HAP-1 (cell line): ENCODE data around the gene ENOX1.
"Not testable (repeated sequence)": the region's sequence is repeated elsewhere in the genome, so short reads cannot be mapped to it uniquely, and the experiment has no call there.

Source experiments
- DNase-seq, 2 experiments: peaks; one replicate each; pipeline ENCODE4 v3.0.0-alpha.2; 2016 to 2020; ENCODE audit warnings: low spot score in 2 of 2
- H3K27me3 ChIP-seq: fragments of 250-450 bp; sonication (Bioruptor Pico); 2 replicates; pipeline ENCODE4 v1.5.1; 2020; ENCODE audit warnings: low read depth, mild to moderate bottlenecking, moderate library complexity
- H3K36me3 ChIP-seq: fragments of 250-450 bp; sonication (Bioruptor Pico); replicated peaks from 2 replicates; pipeline ENCODE4 v1.5.1; 2020; ENCODE audit warnings: mild to moderate bottlenecking
- H3K4me1 ChIP-seq: fragments of 250-450 bp; sonication (Bioruptor Pico); 2 replicates; pipeline ENCODE4 v1.5.1; 2020; ENCODE audit warnings: mild to moderate bottlenecking
- H3K4me3 ChIP-seq: fragments of 250-450 bp; sonication (Bioruptor Pico); 2 replicates; pipeline ENCODE4 v1.5.1; 2020; ENCODE audit warnings: mild to moderate bottlenecking, moderate library complexity
- H3K9me3 ChIP-seq: fragments of 250-450 bp; sonication (Bioruptor Pico); 2 replicates; pipeline ENCODE4 v1.5.1; 2020; ENCODE audit warnings: mild to moderate bottlenecking, moderate library complexity
- in situ Hi-C: fragments of 300-500 bp; cut with MboI; formaldehyde crosslinking; loops from 3 replicates; pipeline ENCODE4 v1.14.3; 2020; ENCODE audit warnings: low sequenced_read_pairs, inconsistent platforms, mixed read lengths

ENOX1 gene

GRCh38 chr13:43200307-43200706 lies 586.5 kb downstream of the ENOX1 start:
- DNase-seq: no peak
- Histone ChIP-seq H3K27me3 (no peaks in the 10 kb centered on the region; the same call in 1 of the 2 replicates), H3K4me1 (no peaks in the 10 kb centered on the region), H3K4me3 (no peak overlapping the region), H3K9me3 (no peaks in the 10 kb centered on the region; the same call in 1 of the 2 replicates), H3K36me3 (no peaks in the 10 kb centered on the region)
- in situ Hi-C loops: no loop called here

GRCh38 chr13:43196750-43197370 lies 589.9 kb downstream of the ENOX1 start:
- H3K27me3 ChIP-seq: no peaks in the 10 kb centered on the region; the same call in 1 of the 2 replicates
- no peaks in the 10 kb centered on the region for H3K36me3 ChIP-seq
- DNase-seq: no peak
- in situ Hi-C loops: no loop called here
- no peak overlapping the region for H3K4me3 ChIP-seq
- no peaks in the 10 kb centered on the region for H3K9me3 ChIP-seq
- H3K4me1 ChIP-seq: no peaks in the 10 kb centered on the region

DNA sequence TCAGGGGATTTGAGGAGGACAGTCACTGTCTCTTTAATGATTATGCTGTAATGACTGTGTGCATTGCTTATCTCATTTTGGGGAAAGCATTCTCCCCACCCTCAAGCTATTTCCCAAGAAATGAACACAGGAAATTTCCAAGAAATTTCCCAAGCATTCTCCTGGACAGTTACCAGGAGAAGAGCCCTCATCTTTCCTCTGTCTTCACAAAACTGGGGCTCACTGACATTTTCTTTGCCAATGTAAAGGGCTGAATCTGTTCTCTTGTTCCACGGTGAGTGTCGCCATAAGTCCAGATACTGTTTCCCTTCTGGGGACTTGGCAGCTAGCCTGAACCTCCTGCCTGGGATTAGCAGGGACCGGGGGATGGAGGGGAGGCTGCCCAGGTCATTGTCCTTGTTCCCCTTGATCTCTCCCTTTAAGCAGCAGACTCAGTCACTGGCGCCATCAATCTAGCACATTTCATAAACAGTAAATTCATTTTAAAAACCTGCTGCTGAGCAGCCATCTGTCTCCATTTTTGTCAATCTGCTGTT lies 590.6 kb downstream of the ENOX1 start:
- no peak overlapping the region for H3K4me3 ChIP-seq
- no peaks in the 10 kb centered on the region; the same call in 1 of the 2 replicates for H3K27me3 ChIP-seq
- H3K9me3 ChIP-seq: no peaks in the 10 kb centered on the region
- no peaks in the 10 kb centered on the region for H3K4me1 ChIP-seq
- in situ Hi-C loops: no loop called here
- no peak for DNase-seq
- no peaks in the 10 kb centered on the region for H3K36me3 ChIP-seq

DNA sequence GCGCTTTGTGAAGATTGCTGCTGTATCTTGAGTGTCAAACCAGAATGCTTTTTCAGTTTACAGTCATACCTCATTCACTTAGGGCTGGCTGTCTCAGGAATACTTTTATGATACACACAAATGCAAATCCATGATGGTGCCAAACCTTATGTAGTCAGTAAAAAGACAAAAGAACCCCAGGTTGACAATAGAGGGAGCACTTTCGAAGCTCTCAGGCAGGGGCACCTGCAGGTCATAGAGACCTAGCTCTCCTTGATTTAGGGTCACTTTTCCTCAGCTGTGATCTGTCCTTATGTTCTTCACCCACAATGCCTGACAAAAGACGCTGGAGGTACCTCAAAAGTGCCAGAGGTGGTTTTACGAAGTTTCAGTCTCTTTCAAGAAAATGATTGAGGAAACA lies 591.2 kb downstream of the ENOX1 start:
- Histone ChIP-seq H3K36me3 (no peaks in the 10 kb centered on the region), H3K27me3 (no peaks in the 10 kb centered on the region; the same call in 1 of the 2 replicates), H3K9me3 (no peaks in the 10 kb centered on the region), H3K4me3 (no peak overlapping the region), H3K4me1 (no peaks in the 10 kb centered on the region)
- in situ Hi-C loops: no loop called here
- no peak for DNase-seq

DNA sequence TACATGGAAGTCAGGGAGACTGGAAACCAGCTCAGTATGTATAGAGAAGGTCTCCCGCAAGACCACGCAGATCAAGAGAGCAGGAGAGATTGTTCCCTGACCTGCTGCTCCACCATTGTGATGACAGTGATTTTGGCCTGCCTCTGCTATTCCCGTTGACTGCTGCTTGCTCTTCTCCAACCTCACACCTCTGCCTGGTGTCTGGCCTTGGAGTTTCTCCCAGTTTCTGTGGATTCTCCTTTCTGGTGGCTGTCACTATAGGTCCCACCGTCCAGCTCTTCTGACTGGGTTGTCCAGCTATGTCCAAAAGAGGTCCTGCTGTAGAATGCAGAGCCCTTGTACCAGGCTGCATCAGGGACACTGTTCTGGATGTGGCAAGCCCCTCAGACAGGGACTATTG lies 591.7 kb downstream of the ENOX1 start:
- in situ Hi-C loops: no loop called here
- H3K9me3 ChIP-seq: no peaks in the 10 kb centered on the region
- DNase-seq: no peak
- H3K4me3 ChIP-seq: no peak overlapping the region
- no peaks in the 10 kb centered on the region for H3K36me3 ChIP-seq
- no peaks in the 10 kb centered on the region for H3K4me1 ChIP-seq
- H3K27me3 ChIP-seq: no peaks in the 10 kb centered on the region; the same call in 1 of the 2 replicates

DNA sequence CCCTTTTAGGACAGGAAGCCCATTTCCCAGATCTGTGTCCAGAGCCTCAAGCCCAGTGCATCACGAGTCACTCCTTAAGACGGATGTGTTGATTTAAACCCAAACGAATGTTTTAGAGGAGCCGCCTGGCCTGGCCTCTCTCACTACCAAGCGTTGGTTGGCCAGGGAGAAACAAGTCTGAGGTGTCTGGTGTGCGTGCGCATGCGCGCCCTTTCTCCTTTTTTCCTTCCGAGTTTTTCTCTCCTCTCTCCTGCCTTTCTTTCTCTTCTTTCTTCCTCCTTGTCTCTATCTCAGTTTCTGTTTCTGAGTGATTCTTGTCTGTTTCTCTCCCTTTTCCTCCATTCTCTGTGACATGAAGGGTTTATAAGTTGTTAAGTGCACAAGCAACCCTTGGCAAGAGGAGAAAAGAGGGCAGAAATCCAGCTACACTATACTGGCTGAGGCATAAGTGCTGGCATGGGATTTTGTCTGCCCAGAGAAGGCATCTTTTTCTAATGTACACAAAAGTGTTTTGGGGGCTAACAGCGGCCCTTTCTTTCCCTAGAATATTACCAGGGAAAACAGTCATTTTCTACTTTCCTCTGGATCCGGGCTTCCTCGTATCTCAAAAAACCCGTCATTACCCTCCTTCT lies 592.9 kb downstream of the ENOX1 start:
- H3K27me3 ChIP-seq: no peaks in the 10 kb centered on the region
- no peaks in the 10 kb centered on the region for H3K4me1 ChIP-seq
- in situ Hi-C loops: no loop called here
- no peaks in the 10 kb centered on the region for H3K9me3 ChIP-seq
- H3K36me3 ChIP-seq: no peaks in the 10 kb centered on the region
- DNase-seq: no peak
- H3K4me3 ChIP-seq: no peak overlapping the region

- H3K27me3 ChIP-seq: no peaks in the 10 kb centered on the region
- H3K9me3 ChIP-seq: no peaks in the 10 kb centered on the region
- H3K4me1 ChIP-seq: no peaks in the 10 kb centered on the region
- no peak for DNase-seq
- in situ Hi-C loops: no loop called here
- H3K4me3 ChIP-seq: no peak overlapping the region
- H3K36me3 ChIP-seq: no peaks in the 10 kb centered on the region
Observed at GRCh38 chr13:43191546-43191945, 595.2 kb downstream of the ENOX1 start.

- in situ Hi-C loops: no loop called here
- no peak for DNase-seq
- Histone ChIP-seq H3K4me3 (no peak overlapping the region), H3K27me3 (no peaks in the 10 kb centered on the region), H3K36me3 (no peaks in the 10 kb centered on the region), H3K4me1 (no peaks in the 10 kb centered on the region), H3K9me3 (no peaks in the 10 kb centered on the region)
Observed at GRCh38 chr13:43185226-43185625, 601.5 kb downstream of the ENOX1 start.

GRCh38 chr13:43180837-43181236 lies 605.9 kb downstream of the ENOX1 start:
- in situ Hi-C loops: no loop called here
- peaks cover 6% of the 10 kb centered on the region; the same call in 1 of the 2 replicates for H3K4me1 ChIP-seq
- H3K4me3 ChIP-seq: no peak overlapping the region

DNA sequence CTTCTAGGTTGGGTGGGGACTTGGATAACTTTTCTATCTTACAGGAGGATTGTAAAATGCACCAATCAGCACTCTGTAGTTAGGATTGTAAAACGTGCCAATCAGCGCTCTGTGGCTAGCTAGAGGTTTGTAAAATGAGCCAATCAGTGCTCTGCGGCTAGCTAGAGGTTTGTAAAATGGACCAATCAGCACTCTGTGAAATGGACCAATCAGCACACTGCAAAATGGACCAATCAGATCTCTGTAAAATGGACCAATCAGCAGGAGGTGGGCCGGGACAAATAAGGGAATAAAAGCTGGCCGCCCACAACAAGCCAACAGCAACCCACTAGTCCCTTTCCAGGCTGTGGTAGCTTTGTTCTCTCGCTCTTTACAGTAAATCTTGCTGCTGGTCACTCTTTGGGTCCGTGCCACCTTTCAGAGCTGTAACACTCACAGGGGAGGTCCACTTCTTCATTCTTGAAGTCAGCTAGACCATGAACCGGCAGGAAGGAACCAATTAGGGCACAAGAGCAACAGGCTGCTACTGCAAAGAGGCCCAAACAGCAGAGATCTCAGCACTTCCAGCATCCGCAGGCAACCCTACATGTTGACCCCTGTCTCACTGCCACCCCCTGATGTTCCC lies 606.6 kb downstream of the ENOX1 start:
- H3K4me3 ChIP-seq: no peak overlapping the region
- H3K4me1 ChIP-seq: peaks cover 6% of the 10 kb centered on the region; the same call in 1 of the 2 replicates
- in situ Hi-C loops: no loop called here
- DNase-seq: no peak
- H3K27me3 ChIP-seq: no peaks in the 10 kb centered on the region
- no peaks in the 10 kb centered on the region for H3K36me3 ChIP-seq
- H3K9me3 ChIP-seq: no peaks in the 10 kb centered on the region

More at GRCh38 chr13:43180837-43181236, 605.9 kb downstream of the ENOX1 start:
- no peaks in the 10 kb centered on the region for H3K36me3 ChIP-seq
- H3K9me3 ChIP-seq: no peaks in the 10 kb centered on the region
- no peaks in the 10 kb centered on the region for H3K27me3 ChIP-seq
- no peak for DNase-seq

GRCh38 chr13:43171489-43171888 lies 615.3 kb downstream of the ENOX1 start:
- in situ Hi-C loops: no loop called here

GRCh38 chr13:43170506-43170905 lies 616.3 kb downstream of the ENOX1 start:
- Histone ChIP-seq H3K27me3 (no peaks in the 10 kb centered on the region; the same call in 1 of the 2 replicates), H3K36me3 (no peaks in the 10 kb centered on the region), H3K4me3 (no peak overlapping the region), H3K4me1 (0 out of 2 replicates have a peak, but pooled peaks cover 2% of the 10 kb centered on the region), H3K9me3 (no peaks in the 10 kb centered on the region)
- in situ Hi-C loops: no loop called here
- DNase-seq: no peak

More at GRCh38 chr13:43171489-43171888, 615.3 kb downstream of the ENOX1 start:
- DNase-seq: no peak
- Histone ChIP-seq H3K27me3 (no peaks in the 10 kb centered on the region; the same call in 1 of the 2 replicates), H3K36me3 (no peaks in the 10 kb centered on the region), H3K4me3 (no peak overlapping the region), H3K9me3 (no peaks in the 10 kb centered on the region), H3K4me1 (0 out of 2 replicates have a peak, but pooled peaks cover 2% of the 10 kb centered on the region)

DNA sequence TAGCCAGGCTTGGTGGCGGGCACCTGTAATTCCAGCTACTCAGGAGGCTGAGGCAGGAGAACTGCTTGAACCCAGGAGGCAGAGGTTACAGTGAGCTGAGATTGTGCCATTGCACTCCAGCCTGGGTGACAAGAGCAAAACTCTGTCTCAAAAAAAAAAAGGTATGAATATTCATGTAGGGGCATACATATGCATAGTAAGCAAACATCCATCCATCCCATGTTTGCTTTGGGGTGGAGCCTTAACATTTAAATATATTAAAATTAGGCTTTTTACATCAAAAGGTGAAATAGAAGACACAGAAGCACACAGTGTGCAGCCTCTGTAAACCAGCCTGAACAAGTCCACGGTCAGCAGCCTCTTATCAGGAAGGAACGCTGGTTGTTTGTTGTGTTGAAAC lies 618.3 kb downstream of the ENOX1 start:
- H3K9me3 ChIP-seq, H3K36me3 ChIP-seq, H3K4me3 ChIP-seq, in situ Hi-C loops, DNase-seq, H3K4me1 ChIP-seq, H3K27me3 ChIP-seq: not testable (repeated sequence)

GRCh38 chr13:43167731-43168130 lies 619.0 kb downstream of the ENOX1 start:
- Histone ChIP-seq H3K27me3 (no peaks in the 10 kb centered on the region; the same call in 1 of the 2 replicates), H3K9me3 (no peaks in the 10 kb centered on the region), H3K4me1 (0 out of 2 replicates have a peak, but pooled peaks cover 2% of the 10 kb centered on the region), H3K4me3 (no peak overlapping the region), H3K36me3 (no peaks in the 10 kb centered on the region)
- in situ Hi-C loops: no loop called here
- DNase-seq: no peak
